Mucosa of descending colon (tissue), 3 donors: ENCODE data around the gene KLHL21. TPM values are rescaled to one million over a fixed set of nuclear protein-coding genes. Genes with fewer than 3 reads are reported as not detected.

ENCODE experiments used
- ATAC-seq: fragments of 200-7000 bp; cut with Tn5 transposase; one replicate; pipeline ENCODE4 v1.9.1; 2020; ENCODE audit warnings: mild to moderate bottlenecking, moderate library complexity
- DNase-seq, 3 donors: peaks; one replicate each; pipeline ENCODE4 v3.0.0-alpha.2; 2020
- H3K36me3 ChIP-seq: fragments of 200-600 bp; one replicate; pipeline ENCODE4 v1.8.0; 2021; ENCODE audit warnings: low read depth, mild to moderate bottlenecking
- H3K4me1 ChIP-seq: fragments of 200-600 bp; one replicate; pipeline ENCODE4 v1.8.0; 2021; ENCODE audit warnings: low read depth, mild to moderate bottlenecking
- H3K4me3 ChIP-seq: fragments of 200-600 bp; one replicate; pipeline ENCODE4 v1.8.0; 2021; ENCODE audit warnings: mild to moderate bottlenecking
- H3K9me3 ChIP-seq: fragments of 200-600 bp; one replicate; pipeline ENCODE4 v1.8.0; 2021; ENCODE audit warnings: mild to moderate bottlenecking
- intact Hi-C, 2 donors: fragments of 100-400 bp; cut with DNase I in 1 of 2; cut with micrococcal nuclease in 1 of 2; formaldehyde crosslinking; loops; one replicate each; pipeline versions ENCODE4 v1.11.0 to v1.11.1; 2022; cut with DNase I, micrococcal nuclease
- total RNA-seq, 3 donors: library from RNA; stranded (reverse); fragmentation: NEBNext Ultra II Directional in 2 of 3; extraction: Animal tissue kit (Norgen Biotek cat#: 25700) in 2 of 3; gene quantifications; one replicate each; pipeline versions ENCODE4 v1.2.1 to v1.2.4, GENCODE V29; 2021 to 2023
- TF ChIP-seq, protein P1 (sequence below): fragments of 200-600 bp; IDR thresholded peaks from one replicate; pipeline ENCODE4 v1.8.0; 2022; ENCODE audit warnings: antibody characterized with exemption, mild to moderate bottlenecking
- donor health status: DM: no; HTN: no; CAD: no; lungs with moderate emphysema.
- donor health status: DM: no; HTN: no; CAD: no.
- donor health status: DM: no; HTN: yes; CAD: no.

Gene KLHL21
- total RNA-seq, 3 donors from 2014 or later = 8.7 to 68.2 (median 10.7) TPM

DNA sequence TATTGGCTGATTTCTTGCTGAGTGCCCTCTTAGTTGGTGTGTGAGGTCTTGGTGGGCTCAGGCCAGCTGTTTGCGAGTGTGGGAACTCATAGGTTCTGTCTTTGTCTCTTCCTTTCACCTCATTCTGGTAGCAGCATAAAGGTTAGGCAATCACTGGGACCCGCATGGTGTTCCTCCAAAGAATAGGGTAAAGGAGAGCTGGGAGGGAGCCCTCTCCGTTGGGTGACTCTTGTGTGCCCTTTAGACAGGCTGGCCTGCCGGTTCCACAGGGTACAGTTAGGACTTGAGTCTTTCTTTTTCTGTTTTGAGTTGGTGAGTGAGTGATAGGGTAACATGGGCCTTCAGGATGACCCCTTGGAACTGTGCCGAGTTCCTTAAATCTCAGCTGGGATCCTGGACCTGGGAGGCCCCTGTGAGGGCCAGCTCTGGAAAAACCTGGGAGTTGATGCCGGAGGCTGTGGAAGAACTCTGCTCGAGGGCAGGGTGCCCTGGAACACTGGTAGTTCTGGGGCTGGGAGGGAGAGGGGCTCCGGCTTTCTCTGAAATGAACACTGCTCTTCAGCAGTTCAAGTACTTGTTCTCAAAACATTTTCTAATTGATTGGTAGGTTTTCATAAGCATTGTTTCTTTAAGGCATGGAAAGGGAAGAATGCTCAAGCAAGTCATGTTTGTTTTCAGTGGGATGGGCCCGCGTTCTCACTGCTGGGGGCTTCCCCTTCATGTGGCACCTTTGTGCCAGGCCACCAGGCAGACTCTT is 19.9 kb upstream of the KLHL21 start:
- intact Hi-C loops = no loop called here
- Histone ChIP-seq H3K4me1 (peaks cover 6% of the 10 kb centered on the region), H3K9me3 (no peaks in the 10 kb centered on the region), H3K36me3 (peaks cover 9% of the 10 kb centered on the region), H3K4me3 (no peak overlapping the region)
- TF ChIP-seq, protein P1, sequence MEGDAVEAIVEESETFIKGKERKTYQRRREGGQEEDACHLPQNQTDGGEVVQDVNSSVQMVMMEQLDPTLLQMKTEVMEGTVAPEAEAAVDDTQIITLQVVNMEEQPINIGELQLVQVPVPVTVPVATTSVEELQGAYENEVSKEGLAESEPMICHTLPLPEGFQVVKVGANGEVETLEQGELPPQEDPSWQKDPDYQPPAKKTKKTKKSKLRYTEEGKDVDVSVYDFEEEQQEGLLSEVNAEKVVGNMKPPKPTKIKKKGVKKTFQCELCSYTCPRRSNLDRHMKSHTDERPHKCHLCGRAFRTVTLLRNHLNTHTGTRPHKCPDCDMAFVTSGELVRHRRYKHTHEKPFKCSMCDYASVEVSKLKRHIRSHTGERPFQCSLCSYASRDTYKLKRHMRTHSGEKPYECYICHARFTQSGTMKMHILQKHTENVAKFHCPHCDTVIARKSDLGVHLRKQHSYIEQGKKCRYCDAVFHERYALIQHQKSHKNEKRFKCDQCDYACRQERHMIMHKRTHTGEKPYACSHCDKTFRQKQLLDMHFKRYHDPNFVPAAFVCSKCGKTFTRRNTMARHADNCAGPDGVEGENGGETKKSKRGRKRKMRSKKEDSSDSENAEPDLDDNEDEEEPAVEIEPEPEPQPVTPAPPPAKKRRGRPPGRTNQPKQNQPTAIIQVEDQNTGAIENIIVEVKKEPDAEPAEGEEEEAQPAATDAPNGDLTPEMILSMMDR = no peak
- ATAC-seq (no peak), DNase-seq (no peak)

DNA sequence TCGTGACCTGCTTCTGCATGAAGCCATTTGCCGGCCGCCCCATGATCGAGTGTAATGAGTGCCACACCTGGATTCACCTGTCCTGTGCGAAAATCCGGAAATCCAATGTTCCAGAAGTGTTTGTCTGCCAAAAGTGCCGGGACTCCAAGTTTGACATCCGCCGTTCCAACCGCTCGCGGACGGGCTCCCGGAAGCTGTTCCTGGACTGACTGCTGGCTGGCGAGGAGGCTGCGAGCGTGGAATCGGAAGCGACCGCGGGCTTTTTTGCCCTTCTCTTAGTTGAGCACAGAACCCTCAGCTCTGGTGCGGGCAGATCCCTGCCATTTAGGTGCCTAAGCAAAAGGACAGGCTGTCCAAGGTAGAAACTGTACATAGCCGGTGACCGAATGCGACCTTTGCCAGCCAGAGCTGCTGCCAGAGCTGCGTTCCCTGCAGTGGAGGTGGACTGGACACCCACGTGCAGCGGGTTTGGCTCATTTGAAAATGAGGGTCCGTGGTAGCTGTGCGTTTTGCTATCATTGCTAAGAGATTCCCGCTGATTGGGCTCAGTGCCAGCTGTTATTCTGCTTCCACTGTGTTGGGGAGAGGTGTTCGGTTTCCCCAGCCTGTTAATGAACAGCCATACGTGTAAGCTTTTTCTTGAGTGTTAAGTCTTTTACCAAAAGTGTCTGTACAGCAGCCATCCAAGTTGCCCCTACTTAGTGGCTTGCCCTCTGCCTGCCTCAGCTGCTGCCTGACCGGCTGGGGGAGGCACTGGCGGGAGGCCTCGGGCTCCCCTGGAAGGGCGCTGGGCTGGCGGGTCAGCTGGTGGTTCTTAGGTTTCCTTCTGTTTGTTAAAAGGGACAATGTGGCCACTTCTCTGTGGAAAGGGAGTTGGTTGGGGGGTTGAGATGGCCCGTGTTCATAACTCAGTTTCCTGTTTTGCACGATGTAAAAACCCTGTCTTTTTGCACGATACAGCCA is 19.0 kb upstream of the KLHL21 start:
- TF ChIP-seq, protein P1 = no peak
- Histone ChIP-seq H3K36me3 (peaks cover 9% of the 10 kb centered on the region), H3K4me1 (peaks cover 6% of the 10 kb centered on the region), H3K4me3 (no peak overlapping the region), H3K9me3 (no peaks in the 10 kb centered on the region)
- no peak for DNase-seq
- intact Hi-C loops = no loop called here
- ATAC-seq = no peak

DNA sequence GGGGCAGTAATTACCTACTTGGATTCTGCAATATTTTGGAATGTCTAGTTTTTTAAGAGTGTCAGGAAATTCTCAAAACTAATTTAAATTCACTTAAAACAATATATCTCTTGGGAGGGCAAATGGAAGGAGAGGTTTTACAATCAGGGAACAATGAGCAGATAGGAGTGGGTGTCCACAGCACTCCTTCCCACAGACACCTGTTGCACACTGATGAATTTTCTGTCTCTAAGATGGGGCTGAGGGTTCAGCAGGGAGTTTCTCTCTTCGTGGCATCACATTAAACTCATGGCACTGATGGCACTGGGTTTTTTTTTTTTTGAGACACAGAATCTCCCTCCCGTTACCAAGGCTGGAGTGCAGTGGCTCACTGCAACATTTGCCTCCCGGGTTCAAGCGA is 16.4 kb upstream of the KLHL21 start:
- intact Hi-C loops = no loop called here
- ATAC-seq (no peak), DNase-seq (no peak)
- Histone ChIP-seq H3K4me3 (no peak overlapping the region), H3K4me1 (peaks cover 3% of the 10 kb centered on the region), H3K36me3 (peaks cover 9% of the 10 kb centered on the region), H3K9me3 (no peaks in the 10 kb centered on the region)
- TF ChIP-seq, protein P1 = no peak

DNA sequence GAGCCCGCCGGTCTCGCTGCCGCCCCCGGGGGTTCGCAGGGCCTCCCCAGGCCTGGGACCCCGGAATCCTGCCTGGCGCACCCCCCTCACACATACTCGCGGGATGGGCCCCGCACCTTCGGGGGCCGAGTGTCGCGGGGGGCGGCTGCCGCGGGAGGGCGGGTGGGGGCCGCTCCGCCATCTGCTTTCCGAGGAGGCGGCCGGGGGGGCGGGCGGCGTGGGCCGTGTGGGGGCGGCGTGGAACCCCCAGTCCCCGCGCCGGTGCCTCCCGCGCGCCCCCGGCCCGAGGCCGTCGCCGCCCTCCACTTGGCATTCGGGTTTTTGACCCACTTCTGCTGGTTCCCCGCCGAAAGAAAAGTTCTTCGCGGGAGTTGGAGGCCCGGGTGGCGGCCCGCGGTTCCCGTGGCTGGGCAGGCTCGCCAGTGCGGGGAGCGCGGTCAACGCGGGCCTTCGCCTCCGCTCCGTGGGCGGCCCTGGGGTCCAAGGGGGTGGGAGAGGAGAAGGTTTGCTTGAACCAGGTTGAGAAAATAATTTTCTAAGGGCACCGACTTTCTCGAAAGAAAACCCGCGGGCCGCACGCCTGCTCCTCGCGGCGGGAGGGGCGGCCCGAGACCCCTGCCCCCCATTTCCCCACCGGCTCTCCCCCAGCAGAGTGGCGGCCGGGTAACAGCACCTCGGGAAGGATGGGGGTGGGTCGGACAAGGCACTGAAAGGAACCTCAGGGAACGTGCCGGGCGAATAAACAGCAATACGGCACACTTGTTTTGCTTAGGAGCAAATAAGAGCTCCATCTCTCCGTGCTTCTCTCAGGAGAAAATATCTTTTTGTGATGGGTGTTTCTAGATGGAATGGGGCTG is 12.5 kb upstream of the KLHL21 start:
- peak; percentile 23 to 60 (median 58) for DNase-seq
- Histone ChIP-seq H3K4me3 (peak overlapping the region; percentile 86), H3K36me3 (no peaks in the 10 kb centered on the region), H3K9me3 (no peaks in the 10 kb centered on the region), H3K4me1 (peaks cover 8% of the 10 kb centered on the region)
- intact Hi-C loops = no loop called here
- no peak for ATAC-seq
- TF ChIP-seq, protein P1 = no peak
